Measurements from ENCODE around the gene LUZP2.
"Not testable (repeated sequence)": the region's sequence is repeated elsewhere in the genome, so short reads cannot be mapped to it uniquely, and the experiment has no call there.

The LUZP2 gene

GRCh38 chr11:24932110-24933000 lies 435.5 kb downstream of the LUZP2 start:
- no peak for DNase-seq

- DNase-seq = no peak
These were observed 438.0 kb downstream of the LUZP2 start for GRCh38 chr11:24934733-24935439.

GRCh38 chr11:24944891-24945290 lies 448.0 kb downstream of the LUZP2 start:
- DNase-seq = no peak

- DNase-seq = no peak
These were observed 452.6 kb downstream of the LUZP2 start for GRCh38 chr11:24949406-24949805.

GRCh38 chr11:24963852-24964251 lies 467.0 kb downstream of the LUZP2 start:
- no peak for DNase-seq

- DNase-seq = no peak
These were observed 468.9 kb downstream of the LUZP2 start for GRCh38 chr11:24965748-24966147.

- not testable (repeated sequence) for DNase-seq
These were observed 497.1 kb downstream of the LUZP2 start for GRCh38 chr11:24993903-24994302.

GRCh38 chr11:24999929-25000328 lies 503.1 kb downstream of the LUZP2 start:
- DNase-seq = not testable (repeated sequence)

GRCh38 chr11:25037431-25037830 lies 540.6 kb downstream of the LUZP2 start:
- no peak for DNase-seq

GRCh38 chr11:25038131-25038530 lies 541.3 kb downstream of the LUZP2 start:
- no peak for DNase-seq

GRCh38 chr11:25039165-25039564 lies 542.3 kb downstream of the LUZP2 start:
- no peak for DNase-seq

- DNase-seq = no peak
These were observed 551.8 kb downstream of the LUZP2 start for GRCh38 chr11:25048632-25049031.

GRCh38 chr11:25052844-25053243 lies 556.0 kb downstream of the LUZP2 start:
- no peak for DNase-seq

- no peak for DNase-seq
These were observed 561.0 kb downstream of the LUZP2 start for GRCh38 chr11:25057861-25058260.

- no peak for DNase-seq
These were observed 568.9 kb downstream of the LUZP2 start for GRCh38 chr11:25065746-25066145.

- no peak for DNase-seq
These were observed 569.9 kb downstream of the LUZP2 start for GRCh38 chr11:25066706-25067105.

- no peak for DNase-seq
These were observed 571.6 kb downstream of the LUZP2 start for GRCh38 chr11:25068451-25068850.

- no peak for DNase-seq
These were observed 597.4 kb downstream of the LUZP2 start for GRCh38 chr11:25094085-25094802.

GRCh38 chr11:25119416-25119815 lies 622.6 kb downstream of the LUZP2 start:
- DNase-seq = no peak
